Measurements from ENCODE around the gene SPSB4.

The SPSB4 gene

GRCh38 chr3:141070727-141071357, 19.7 kb downstream of the SPSB4 start:
- TF ChIP-seq ZNF565 (CRISPR knock-in tag; conservative IDR thresholded peaks at IDR 0.05; ENCODE audit: low read depth): no peak
- no peak for TF ChIP-seq PPARA (CRISPR knock-in tag; IDR thresholded peaks at IDR 0.05; ENCODE audit: borderline replicate concordance)
- no peak; the same call in 2 of the 3 replicates for ATAC-seq

- no peak for TF ChIP-seq TSHZ2 (CRISPR knock-in tag; IDR thresholded peaks at IDR 0.05)
- no peak for TF ChIP-seq ZNF70 (CRISPR knock-in tag; IDR thresholded peaks at IDR 0.05)
- no peak for TF ChIP-seq POU6F1 (CRISPR knock-in tag; IDR thresholded peaks at IDR 0.05; ENCODE audit: borderline replicate concordance, low read depth)
- no peak for TF ChIP-seq OSR1 (CRISPR knock-in tag; IDR thresholded peaks at IDR 0.05)
- no peak for TF ChIP-seq RARB (CRISPR knock-in tag; IDR thresholded peaks at IDR 0.05)
- TF ChIP-seq TOX (CRISPR knock-in tag; IDR thresholded peaks at IDR 0.05; ENCODE audit: borderline replicate concordance): no peak
- no peak for TF ChIP-seq GLIS3 (CRISPR knock-in tag; IDR thresholded peaks at IDR 0.05)
- ATAC-seq: no peak
These were observed 20.6 kb downstream of the SPSB4 start for GRCh38 chr3:141071681-141072260.

GRCh38 chr3:141072950-141073349, 21.8 kb downstream of the SPSB4 start:
- ATAC-seq: no peak
- TF ChIP-seq ESRRG (CRISPR knock-in tag; IDR thresholded peaks at IDR 0.05) (no peak), POU6F1 (CRISPR knock-in tag; IDR thresholded peaks at IDR 0.05; ENCODE audit: borderline replicate concordance, low read depth) (no peak), RARB (CRISPR knock-in tag; IDR thresholded peaks at IDR 0.05) (no peak), OSR1 (CRISPR knock-in tag; IDR thresholded peaks at IDR 0.05) (no peak), ZFP30 (CRISPR knock-in tag; IDR thresholded peaks at IDR 0.05) (no peak), TCF4 (CRISPR knock-in tag; IDR thresholded peaks at IDR 0.05; ENCODE audit: borderline replicate concordance) (no peak), PPARA (CRISPR knock-in tag; IDR thresholded peaks at IDR 0.05; ENCODE audit: borderline replicate concordance) (no peak), ARNTL (CRISPR knock-in tag; IDR thresholded peaks at IDR 0.05; ENCODE audit: borderline replicate concordance, low read depth) (no peak), PATZ1 (CRISPR knock-in tag; IDR thresholded peaks at IDR 0.05; ENCODE audit: borderline replicate concordance) (no peak), ZFP3 (CRISPR knock-in tag; IDR thresholded peaks at IDR 0.05) (no peak), SNAI2 (CRISPR knock-in tag; IDR thresholded peaks at IDR 0.05) (no peak), ZNF70 (CRISPR knock-in tag; IDR thresholded peaks at IDR 0.05) (no peak), TSHZ2 (CRISPR knock-in tag; IDR thresholded peaks at IDR 0.05) (no peak), CREB5 (CRISPR knock-in tag; IDR thresholded peaks at IDR 0.05; ENCODE audit: low read depth) (no peak), ZNF8 (CRISPR knock-in tag; IDR thresholded peaks at IDR 0.05) (no peak), CSRNP3 (CRISPR knock-in tag; IDR thresholded peaks at IDR 0.05) (no peak), ISL1 (CRISPR knock-in tag; IDR thresholded peaks at IDR 0.05) (no peak), CSDC2 (CRISPR knock-in tag; IDR thresholded peaks at IDR 0.05) (no peak), ZC3H10 (CRISPR knock-in tag; IDR thresholded peaks at IDR 0.05) (no peak), BACH2 (CRISPR knock-in tag; IDR thresholded peaks at IDR 0.05; ENCODE audit: borderline replicate concordance) (no peak)
